ENCODE measurements around the gene RBCK1. TPM values are rescaled to one million over a fixed set of nuclear protein-coding genes. Genes with fewer than 3 reads are reported as not detected.

The RBCK1 gene
- total RNA-seq, 2 experiments from 2014 or later: 135 to 155 TPM

GRCh38 chr20:418858-419365 lies 10.8 kb downstream of the RBCK1 start:
- ChIA-PET CTCF (no interaction called here), POLR2A (no interaction called here)
- Mint-ChIP-seq H3K27me3 (no peaks in the 10 kb centered on the region), H3K27ac (no peak overlapping the region), H3K9me3 (no peaks in the 10 kb centered on the region), H3K36me3 (ENCODE audit: low read depth) (peaks cover 57% of the 10 kb centered on the region), H3K4me1 (peaks cover 25% of the 10 kb centered on the region), H3K4me3 (no peak overlapping the region)
- DNase-seq: no peak

GRCh38 chr20:419556-420165 lies 11.6 kb downstream of the RBCK1 start:
- Mint-ChIP-seq H3K27me3 (no peaks in the 10 kb centered on the region), H3K9me3 (no peaks in the 10 kb centered on the region), H3K4me1 (peaks cover 32% of the 10 kb centered on the region), H3K36me3 (ENCODE audit: low read depth) (peaks cover 63% of the 10 kb centered on the region), H3K4me3 (no peak overlapping the region), H3K27ac (no peak overlapping the region)
- DNase-seq: no peak
- CTCF ChIA-PET: interaction anchor here (0.6 to 1.0 kb wide), 2 partner anchors 12 to 985 kb away, joined by 3 to 4 read pairs; no protein-coding TSS in a partner anchor
- POLR2A ChIA-PET: no interaction called here

- Mint-ChIP-seq H3K27ac (no peak overlapping the region), H3K27me3 (no peaks in the 10 kb centered on the region), H3K9me3 (no peaks in the 10 kb centered on the region), H3K36me3 (ENCODE audit: low read depth) (peaks cover 66% of the 10 kb centered on the region), H3K4me1 (peaks cover 37% of the 10 kb centered on the region), H3K4me3 (no peak overlapping the region)
- POLR2A ChIA-PET: no interaction called here
- no peak for DNase-seq
- CTCF ChIA-PET: interaction anchor here (0.6 to 1.0 kb wide), 3 partner anchors 12 to 984 kb away, joined by 3 to 4 read pairs (median 3); no protein-coding TSS in a partner anchor
These were observed 12.1 kb downstream of the RBCK1 start for GRCh38 chr20:420166-420620.

GRCh38 chr20:420721-421574 lies 12.8 kb downstream of the RBCK1 start:
- no peak overlapping the region for H3K4me3 Mint-ChIP-seq
- H3K27me3 Mint-ChIP-seq: no peaks in the 10 kb centered on the region
- CTCF ChIA-PET: interaction anchor here (0.8 to 1.0 kb wide), 3 partner anchors 11 to 34 kb away, joined by 3 read pairs; no protein-coding TSS in a partner anchor
- H3K36me3 Mint-ChIP-seq (ENCODE audit: low read depth): peaks cover 59% of the 10 kb centered on the region
- POLR2A ChIA-PET: no interaction called here
- H3K27ac Mint-ChIP-seq: no peak overlapping the region
- peaks cover 30% of the 10 kb centered on the region for H3K4me1 Mint-ChIP-seq
- DNase-seq: no peak
- H3K9me3 Mint-ChIP-seq: no peaks in the 10 kb centered on the region

GRCh38 chr20:421685-422250 lies 13.7 kb downstream of the RBCK1 start:
- DNase-seq: no peak
- CTCF ChIA-PET: interaction anchor here (0.8 to 1.9 kb wide), 3 partner anchors 10 to 19 kb away, joined by 3 to 5 read pairs (median 3); no protein-coding TSS in a partner anchor
- Mint-ChIP-seq H3K9me3 (no peaks in the 10 kb centered on the region), H3K4me1 (peaks cover 32% of the 10 kb centered on the region), H3K4me3 (no peak overlapping the region), H3K36me3 (ENCODE audit: low read depth) (peaks cover 59% of the 10 kb centered on the region), H3K27me3 (no peaks in the 10 kb centered on the region), H3K27ac (no peak overlapping the region)
- POLR2A ChIA-PET: no interaction called here

GRCh38 chr20:426566-426965 lies 18.5 kb downstream of the RBCK1 start:
- H3K36me3 Mint-ChIP-seq (ENCODE audit: low read depth): peaks cover 61% of the 10 kb centered on the region
- ChIA-PET CTCF (interaction anchor here (0.6 to 1.5 kb wide), 3 partner anchors 11 to 50 kb away, joined by 3 to 4 read pairs (median 3); no protein-coding TSS in a partner anchor), POLR2A (interaction anchor here (0.6 kb wide), 1 partner anchor 31 kb away, joined by 7 read pairs; no protein-coding TSS in a partner anchor)
- no peak overlapping the region for H3K27ac Mint-ChIP-seq
- H3K27me3 Mint-ChIP-seq: no peaks in the 10 kb centered on the region
- H3K9me3 Mint-ChIP-seq: no peaks in the 10 kb centered on the region
- no peak for DNase-seq
- H3K4me1 Mint-ChIP-seq: peaks cover 23% of the 10 kb centered on the region
- H3K4me3 Mint-ChIP-seq: no peak overlapping the region

GRCh38 chr20:427401-427800 lies 19.3 kb downstream of the RBCK1 start:
- peaks cover 53% of the 10 kb centered on the region for H3K36me3 Mint-ChIP-seq (ENCODE audit: low read depth)
- no peak overlapping the region for H3K4me3 Mint-ChIP-seq
- ChIA-PET POLR2A (no interaction called here), CTCF (interaction anchor here (0.6 to 1.5 kb wide), 4 partner anchors 11 to 51 kb away, joined by 3 to 4 read pairs (median 3); no protein-coding TSS in a partner anchor)
- no peaks in the 10 kb centered on the region for H3K9me3 Mint-ChIP-seq
- H3K27ac Mint-ChIP-seq: peak overlapping the region; percentile 13
- no peak for DNase-seq
- no peaks in the 10 kb centered on the region for H3K27me3 Mint-ChIP-seq
- H3K4me1 Mint-ChIP-seq: peaks cover 26% of the 10 kb centered on the region

GRCh38 chr20:427849-428657 lies 20.0 kb downstream of the RBCK1 start:
- Mint-ChIP-seq H3K4me1 (peaks cover 32% of the 10 kb centered on the region), H3K27ac (no peak overlapping the region), H3K9me3 (no peaks in the 10 kb centered on the region), H3K27me3 (no peaks in the 10 kb centered on the region), H3K36me3 (ENCODE audit: low read depth) (peaks cover 53% of the 10 kb centered on the region), H3K4me3 (no peak overlapping the region)
- CTCF ChIA-PET: interaction anchor here (1.1 to 1.2 kb wide), 2 partner anchors 49 to 50 kb away, joined by 3 read pairs; no protein-coding TSS in a partner anchor
- POLR2A ChIA-PET: no interaction called here
- DNase-seq: no peak

- Mint-ChIP-seq H3K27ac (no peak overlapping the region), H3K4me3 (no peak overlapping the region), H3K4me1 (peaks cover 38% of the 10 kb centered on the region), H3K9me3 (no peaks in the 10 kb centered on the region), H3K36me3 (ENCODE audit: low read depth) (peaks cover 56% of the 10 kb centered on the region), H3K27me3 (no peaks in the 10 kb centered on the region)
- CTCF ChIA-PET: no interaction called here
- POLR2A ChIA-PET: no interaction called here
- DNase-seq: no peak
These were observed 20.6 kb downstream of the RBCK1 start for GRCh38 chr20:428658-429200.

- H3K4me3 Mint-ChIP-seq: no peak overlapping the region
- H3K9me3 Mint-ChIP-seq: no peaks in the 10 kb centered on the region
- ChIA-PET POLR2A (no interaction called here), CTCF (interaction anchor here (0.7 to 1.9 kb wide), 5 partner anchors 18 to 76 kb away, joined by 3 to 4 read pairs (median 3); no protein-coding TSS in a partner anchor)
- peaks cover 40% of the 10 kb centered on the region for H3K4me1 Mint-ChIP-seq
- H3K27me3 Mint-ChIP-seq: no peaks in the 10 kb centered on the region
- H3K36me3 Mint-ChIP-seq (ENCODE audit: low read depth): peaks cover 51% of the 10 kb centered on the region
- no peak overlapping the region for H3K27ac Mint-ChIP-seq
- no peak for DNase-seq
These were observed 22.2 kb downstream of the RBCK1 start for GRCh38 chr20:430091-430999.

Data from activated CD4-positive, alpha-beta T cell treated with anti-CD3 and anti-CD28 coated beads, Interleukin-2, amount 10 ng/mL, durations not matched to agents 7 days and 5 days (primary cell).